Measurements from ENCODE around the gene PFDN5. TPM values are rescaled to one million over a fixed set of nuclear protein-coding genes. Genes with fewer than 3 reads are reported as not detected.

The PFDN5 gene
- total RNA-seq = 350 and 426 TPM in 2 replicates

DNA sequence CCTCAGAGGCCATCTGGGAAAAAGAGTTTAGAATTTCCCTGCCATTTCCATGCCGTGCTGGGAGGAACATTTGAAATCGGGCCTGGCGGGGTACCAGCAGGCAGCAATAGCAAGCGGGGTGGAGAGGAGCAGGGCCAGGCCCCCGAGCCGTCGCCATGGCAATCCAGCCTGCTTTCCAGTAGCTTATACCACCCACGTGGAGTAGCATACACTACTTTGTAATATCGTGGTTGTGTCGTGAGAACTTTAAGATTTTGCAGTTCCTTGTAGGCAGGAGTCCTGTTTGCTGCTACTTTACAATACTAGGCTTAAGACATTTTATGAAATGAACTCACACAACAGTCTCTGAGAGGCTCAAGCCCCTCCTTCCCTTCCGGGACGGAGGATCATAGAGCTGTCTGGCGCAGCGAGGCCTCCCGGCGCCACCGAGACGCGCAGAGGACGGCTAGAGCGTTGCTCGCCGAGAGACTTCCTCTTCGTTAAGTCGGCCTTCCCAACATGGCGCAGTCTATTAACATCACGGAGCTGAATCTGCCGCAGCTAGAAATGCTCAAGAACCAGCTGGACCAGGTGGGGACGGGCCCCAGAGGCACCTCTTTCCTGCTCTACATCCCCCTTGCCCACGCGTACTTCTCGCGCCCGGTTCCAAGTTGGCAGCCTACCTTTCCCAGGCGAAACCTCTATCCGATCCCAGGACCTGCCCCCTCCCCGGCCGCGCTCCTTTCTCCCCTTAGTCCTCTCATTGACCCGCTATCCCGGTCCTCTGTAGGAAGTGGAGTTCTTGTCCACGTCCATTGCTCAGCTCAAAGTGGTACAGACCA lies at the start of gene PFDN5:
Gene PFDN5, plus strand, starts transcription at position 473 of the 821 bp plus-strand sequence. Its CDS starts 26 bp downstream, at position 499.
- peak; percentile 87 to 93 for DNase-seq (ENCODE audit: low read depth in 2 of 2)

DNA sequence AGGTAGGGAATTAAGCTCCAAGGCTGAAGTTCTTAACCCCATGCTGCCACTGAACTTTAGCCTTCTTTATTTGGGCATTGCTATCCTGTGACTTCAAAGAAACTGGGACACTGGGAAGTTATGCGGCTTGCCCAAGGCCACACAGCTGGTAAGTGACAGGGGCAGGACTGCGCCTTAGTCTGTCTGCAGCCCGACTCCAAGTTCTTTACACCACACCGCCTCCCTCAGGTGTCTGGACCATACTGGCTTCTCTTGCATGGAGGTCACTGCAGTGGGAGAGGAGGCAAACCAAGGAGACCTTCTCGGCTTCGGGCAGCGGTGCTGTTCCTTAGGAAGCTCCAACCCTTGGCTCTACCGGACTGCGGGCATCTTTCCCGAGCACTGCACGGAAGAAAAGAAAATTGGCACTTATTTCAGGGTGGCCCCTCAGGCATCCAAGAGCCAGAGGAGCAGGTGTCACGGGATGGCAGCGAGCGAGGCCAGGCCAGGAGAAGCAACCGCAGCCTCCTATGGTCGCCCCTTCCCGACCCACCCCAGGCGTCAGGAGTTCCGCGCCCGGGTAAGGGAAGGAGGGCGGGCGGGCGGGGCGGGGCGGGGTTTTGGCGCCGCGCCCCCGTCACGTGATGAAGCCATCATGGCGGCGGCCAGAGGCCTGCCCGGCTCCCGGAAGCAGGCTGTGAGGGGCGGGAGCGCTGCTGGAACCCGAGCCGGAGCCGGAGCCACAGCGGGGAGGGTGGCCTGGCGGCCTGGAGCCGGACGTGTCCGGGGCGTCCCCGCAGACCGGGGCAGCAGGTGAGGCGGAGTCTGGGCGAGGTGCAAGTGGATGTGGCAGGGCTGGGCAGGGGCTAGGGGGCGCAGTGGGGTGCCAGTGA lies 43.6 kb upstream of the PFDN5 start:
- DNase-seq (ENCODE audit: low read depth in 2 of 2) = peak in 1 of 2 donors; percentile 75

DNA sequence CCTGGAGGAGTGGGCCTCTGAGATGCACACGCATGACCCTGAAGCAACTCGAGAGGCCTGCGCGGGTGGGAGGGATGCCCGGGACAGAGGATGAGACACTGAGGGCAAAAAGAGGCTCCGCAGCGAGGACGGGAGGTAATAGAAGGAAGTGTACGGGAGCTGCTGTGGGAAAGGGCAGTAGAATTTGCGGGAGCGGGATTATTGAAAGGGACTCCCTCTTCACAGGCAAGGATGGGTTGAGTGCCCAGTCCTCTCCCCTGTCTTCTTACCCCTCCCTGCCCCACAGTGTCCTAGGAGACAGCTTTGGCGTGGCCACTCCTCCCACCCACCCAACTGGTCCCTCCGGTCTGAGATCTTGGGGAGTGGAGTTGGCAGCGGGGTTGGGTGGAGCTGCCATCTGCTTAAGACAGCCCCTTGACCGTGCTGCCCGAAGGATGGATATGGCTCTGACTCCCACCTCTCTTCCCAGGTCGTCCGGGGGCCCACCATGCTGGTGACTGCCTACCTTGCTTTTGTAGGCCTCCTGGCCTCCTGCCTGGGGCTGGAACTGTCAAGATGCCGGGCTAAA lies 42.9 kb upstream of the PFDN5 start:
- no peak for DNase-seq (ENCODE audit: low read depth in 2 of 2)

- no peak for DNase-seq (ENCODE audit: low read depth in 2 of 2)
Observed at GRCh38 chr12:53253298-53253697, 42.0 kb upstream of the PFDN5 start.

DNA sequence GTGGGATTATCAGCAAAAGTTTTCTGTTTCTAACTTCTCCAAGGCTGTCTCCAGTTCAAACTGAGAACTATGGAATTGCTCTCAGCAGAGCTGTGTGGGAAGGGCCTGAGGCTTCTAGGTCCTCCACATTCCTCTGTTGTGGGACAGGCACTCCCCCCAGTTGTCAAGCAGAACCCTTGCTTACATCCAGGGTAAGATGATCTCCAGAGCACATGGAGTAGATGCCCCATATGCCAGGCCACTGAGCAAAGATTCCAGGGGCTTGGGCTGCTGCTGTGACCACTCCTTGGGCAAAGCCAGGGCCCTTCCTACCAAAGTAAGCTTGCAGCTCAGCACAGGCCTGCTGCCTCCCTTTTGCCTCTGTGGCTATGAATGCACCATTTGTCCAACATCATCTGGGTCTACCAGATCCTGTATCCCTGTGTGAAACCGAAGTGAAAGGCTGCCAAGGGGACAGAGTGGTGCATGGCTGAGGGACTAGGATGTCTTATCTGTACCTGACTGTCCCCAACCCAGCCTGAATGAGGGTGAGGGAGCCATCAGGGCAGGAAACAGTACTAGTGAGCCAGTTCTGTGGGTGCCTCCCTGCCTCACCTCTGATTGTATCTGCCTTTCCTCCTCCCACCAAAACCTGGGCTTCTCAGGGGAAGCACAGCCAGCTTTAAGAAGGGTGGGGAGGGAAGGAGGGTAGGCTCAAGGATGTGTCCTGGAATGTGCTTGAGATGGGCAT lies 40.4 kb upstream of the PFDN5 start:
- no peak for DNase-seq (ENCODE audit: low read depth in 2 of 2)

GRCh38 chr12:53255996-53256395 lies 39.3 kb upstream of the PFDN5 start:
- DNase-seq (ENCODE audit: low read depth in 2 of 2) = no peak

- peak; percentile 19 to 37 for DNase-seq (ENCODE audit: low read depth in 2 of 2)
Observed at GRCh38 chr12:53258541-53259539, 36.5 kb upstream of the PFDN5 start.

DNA sequence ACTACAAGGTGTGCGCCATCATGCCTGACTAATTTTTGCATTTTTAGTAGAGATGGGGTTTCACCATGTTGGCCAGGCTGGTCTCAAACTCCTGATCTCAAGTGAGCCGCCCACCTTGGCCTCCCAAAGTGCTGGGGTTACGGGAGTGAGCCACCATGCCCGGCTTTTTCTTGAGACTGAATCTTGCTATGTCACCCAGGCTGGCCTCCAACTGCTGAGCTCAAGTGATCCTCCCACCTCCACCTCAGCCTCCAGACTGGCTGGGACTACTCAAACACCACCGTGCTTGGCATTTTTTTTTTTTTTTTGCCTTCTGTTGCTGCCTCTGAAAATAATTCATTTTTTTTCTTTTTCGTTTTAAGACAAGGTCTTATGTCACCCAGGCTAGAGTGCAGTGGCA lies 35.5 kb upstream of the PFDN5 start:
- no peak for DNase-seq (ENCODE audit: low read depth in 2 of 2)

- no peak for DNase-seq (ENCODE audit: low read depth in 2 of 2)
Observed at GRCh38 chr12:53265783-53266182, 29.6 kb upstream of the PFDN5 start.

DNA sequence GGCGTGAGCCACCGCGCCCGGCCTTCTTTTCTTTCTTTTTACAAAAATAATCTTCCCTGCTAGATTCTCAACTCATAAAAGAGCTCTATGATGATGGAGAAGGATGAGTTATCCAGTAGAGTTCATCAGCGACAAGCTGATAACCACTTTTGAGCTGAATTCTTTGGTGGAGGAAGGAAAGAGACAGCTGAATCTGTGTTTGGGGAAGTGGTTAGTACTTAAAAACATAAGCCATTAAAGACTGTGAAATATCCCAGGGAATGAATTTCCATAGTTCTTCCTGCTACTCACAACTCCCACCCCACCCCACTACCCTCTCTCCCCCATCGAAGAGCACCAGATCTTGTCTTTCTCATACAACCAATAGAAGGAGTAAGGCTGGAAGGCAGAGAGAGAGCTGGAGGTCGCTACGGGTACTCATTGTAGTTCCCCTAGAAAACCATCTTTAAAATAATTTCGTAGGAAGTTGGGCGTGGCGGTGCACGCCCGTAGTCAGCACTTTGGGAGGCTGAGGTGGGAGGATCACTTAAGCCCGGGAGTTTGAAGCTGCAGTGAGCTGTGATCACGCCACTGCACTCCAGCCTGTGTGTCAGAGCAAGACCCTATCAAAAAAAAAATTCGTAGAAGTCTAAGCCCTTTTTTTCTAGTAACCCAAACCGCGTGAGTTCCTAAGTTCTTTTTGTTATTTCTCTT lies 27.9 kb upstream of the PFDN5 start:
- DNase-seq (ENCODE audit: low read depth in 2 of 2) = no peak

- peak; percentile 53 to 86 for DNase-seq (ENCODE audit: low read depth in 2 of 2)
Observed at GRCh38 chr12:53267999-53268629, 27.2 kb upstream of the PFDN5 start, which contains the start of gene ESPL1. ESPL1 (plus strand) TSS chr12:53268299; CDS start chr12:53268767, 468 bp downstream.

DNA sequence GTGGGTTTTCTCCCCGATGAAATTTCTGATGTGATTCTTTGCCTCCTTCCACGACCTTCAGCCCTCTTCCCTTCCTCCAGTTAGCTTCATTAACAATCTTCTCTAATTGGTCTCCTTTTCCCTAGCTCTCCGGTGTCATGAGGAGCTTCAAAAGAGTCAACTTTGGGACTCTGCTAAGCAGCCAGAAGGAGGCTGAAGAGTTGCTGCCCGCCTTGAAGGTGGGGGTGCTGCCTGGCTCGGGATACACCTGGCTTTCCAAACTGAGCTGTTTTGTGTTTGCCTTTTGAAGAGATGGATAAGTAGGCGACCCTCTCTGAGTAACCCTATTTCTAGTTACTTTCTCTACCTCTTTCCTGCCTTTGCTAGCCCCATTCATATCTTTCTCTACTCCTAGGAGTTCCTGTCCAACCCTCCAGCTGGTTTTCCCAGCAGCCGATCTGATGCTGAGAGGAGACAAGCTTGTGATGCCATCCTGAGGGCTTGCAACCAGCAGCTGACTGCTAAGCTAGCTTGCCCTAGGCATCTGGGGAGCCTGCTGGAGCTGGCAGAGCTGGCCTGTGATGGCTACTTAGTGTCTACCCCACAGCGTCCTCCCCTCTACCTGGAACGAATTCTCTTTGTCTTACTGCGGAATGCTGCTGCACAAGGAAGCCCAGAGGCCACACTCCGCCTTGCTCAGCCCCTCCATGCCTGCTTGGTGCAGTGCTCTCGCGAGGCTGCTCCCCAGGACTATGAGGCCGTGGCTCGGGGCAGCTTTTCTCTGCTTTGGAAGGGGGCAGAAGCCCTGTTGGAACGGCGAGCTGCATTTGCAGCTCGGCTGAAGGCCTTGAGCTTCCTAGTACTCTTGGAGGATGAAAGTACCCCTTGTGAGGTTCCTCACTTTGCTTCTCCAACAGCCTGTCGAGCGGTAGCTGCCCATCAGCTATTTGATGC lies 26.4 kb upstream of the PFDN5 start:
- no peak for DNase-seq (ENCODE audit: low read depth in 2 of 2)

DNA sequence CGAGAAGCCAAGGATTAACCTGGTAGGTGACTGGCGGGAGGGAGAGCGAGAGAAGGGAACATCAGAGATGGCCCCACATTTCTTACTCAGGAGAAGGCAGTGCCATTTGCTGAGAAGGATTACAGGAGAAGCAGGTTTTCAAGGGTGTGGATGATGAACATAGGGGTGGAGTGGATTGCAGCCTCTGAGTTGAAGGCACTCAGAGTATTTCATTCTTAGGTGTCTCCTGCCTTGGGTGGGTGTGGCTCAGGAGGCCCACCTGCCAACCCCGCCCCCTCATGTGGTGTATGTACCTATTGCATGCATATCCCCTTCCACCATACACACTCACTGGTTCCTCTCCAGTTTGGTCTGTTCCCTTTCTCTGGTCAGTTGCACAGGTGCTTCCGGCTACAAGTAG lies 20.9 kb upstream of the PFDN5 start:
- no peak for DNase-seq (ENCODE audit: low read depth in 2 of 2)

GRCh38 chr12:53276511-53276910 lies 18.8 kb upstream of the PFDN5 start:
- DNase-seq (ENCODE audit: low read depth in 2 of 2) = no peak

GRCh38 chr12:53277981-53278380 lies 17.4 kb upstream of the PFDN5 start:
- DNase-seq (ENCODE audit: low read depth in 2 of 2) = no peak

DNA sequence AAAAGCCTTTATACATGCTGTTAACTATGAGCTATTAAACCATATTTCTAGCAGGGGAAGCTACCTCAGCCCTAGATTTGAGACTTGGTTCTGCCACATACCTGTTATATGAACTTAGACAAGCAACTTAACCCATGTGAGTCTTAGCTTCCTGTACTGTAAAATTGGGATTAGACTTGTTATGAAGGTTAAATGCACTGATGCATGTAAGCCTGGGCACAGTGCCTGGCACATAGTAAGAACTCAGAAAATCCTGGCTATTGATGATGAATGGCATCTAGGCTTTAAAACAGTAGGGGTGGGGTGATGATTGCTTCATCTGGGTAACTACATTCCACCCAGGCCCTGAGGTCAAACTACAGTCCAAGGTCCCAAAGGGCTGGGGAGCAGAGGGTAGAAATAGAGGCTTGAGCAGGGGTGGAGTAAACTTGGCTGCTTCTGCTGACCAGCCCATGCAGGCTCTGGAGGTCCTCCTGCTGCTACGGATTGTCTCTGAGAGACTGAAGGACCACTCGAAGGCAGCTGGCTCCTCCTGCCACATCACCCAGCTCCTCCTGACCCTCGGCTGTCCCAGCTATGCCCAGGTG lies 16.0 kb upstream of the PFDN5 start:
- no peak for DNase-seq (ENCODE audit: low read depth in 2 of 2)

DNA sequence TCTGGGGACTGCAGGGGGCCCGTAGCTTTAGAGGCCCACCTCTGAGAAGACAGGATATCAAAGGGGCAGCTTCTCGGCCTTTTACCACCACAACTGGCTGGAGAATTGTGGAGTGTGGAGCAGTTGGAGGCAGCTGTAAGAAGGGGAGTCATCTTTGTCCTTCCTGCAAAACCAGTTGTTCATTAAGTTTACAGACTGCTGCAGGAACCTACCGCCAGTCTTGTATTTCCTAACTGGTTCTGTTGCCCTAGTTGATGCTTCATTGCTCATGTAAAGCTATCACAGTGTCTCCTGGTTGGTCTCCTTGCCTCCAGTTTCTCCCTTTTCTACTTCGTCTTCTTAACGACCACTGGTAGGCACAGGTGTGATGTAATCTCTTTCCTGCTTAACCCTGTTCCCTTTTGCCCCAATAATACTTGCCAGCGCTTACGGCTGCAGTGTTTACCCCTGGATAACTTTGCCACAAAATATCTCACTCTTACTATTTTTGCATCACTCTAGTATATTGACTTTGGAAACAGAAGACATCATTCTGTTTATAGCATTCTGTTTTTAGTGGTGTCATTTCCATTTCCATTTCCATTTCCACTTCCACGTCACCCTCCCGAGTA lies 15.3 kb upstream of the PFDN5 start:
- no peak for DNase-seq (ENCODE audit: low read depth in 2 of 2)
